GM12878 (cell line): ENCODE results near the gene CTNNBL1.

Experiments
- CBFB ChIP-seq: IDR thresholded peaks from 2 replicates; pipeline ENCODE4 v1.6.1; 2016; ENCODE audit warnings: antibody characterized with exemption, low read depth
- CHD1 ChIP-seq: IDR thresholded peaks from 2 replicates; pipeline ENCODE4 v1.6.1; 2012; ENCODE audit warnings: low read depth, low read length, improper control_type of control experiment
- CREM ChIP-seq: IDR thresholded peaks from 2 replicates; pipeline ENCODE4 v1.6.1; 2014; ENCODE audit warnings: antibody characterized with exemption, low read depth
- CTCF ChIP-seq, 3 experiments: IDR thresholded peaks in 2 of 3; conservative IDR thresholded peaks in 1 of 3; 2 replicates each; pipeline ENCODE4 v1.5.1; 2011; ENCODE audit warnings: low read depth in 3 of 3, low read length in 3 of 3, mild to moderate bottlenecking in 3 of 3, control low read depth in 2 of 3, moderate library complexity in 2 of 3, inconsistent platforms in 1 of 3, mixed read lengths in 1 of 3; ENCODE audit not compliant: control insufficient read depth in 2 of 3, insufficient read depth in 1 of 3; ENCODE audit errors: extremely low read depth in 1 of 3
- EP300 ChIP-seq, 2 experiments: fragments of 150-350 bp in 1 of 2; IDR thresholded peaks; 2 replicates each; pipeline ENCODE4 v1.6.1; 2011 to 2012; ENCODE audit warnings: low read depth in 2 of 2, low read length in 2 of 2, borderline replicate concordance in 1 of 2, improper control_type of control experiment in 1 of 2, inconsistent platforms in 1 of 2; ENCODE audit not compliant: control insufficient read depth in 1 of 2
- KAT2A ChIP-seq: conservative IDR thresholded peaks from 2 replicates; pipeline ENCODE4 v1.6.1; 2011; ENCODE audit warnings: low read depth, low read length; ENCODE audit not compliant: control insufficient read depth
- MYC ChIP-seq: IDR thresholded peaks from 2 replicates; pipeline ENCODE4 v1.6.1; 2011; ENCODE audit warnings: mild to moderate bottlenecking, low read length, moderate library complexity, inconsistent platforms; ENCODE audit not compliant: insufficient read depth, insufficient replicate concordance, insufficient read length, severe bottlenecking
- NBN ChIP-seq: fragments of 450-650 bp; IDR thresholded peaks from 2 replicates; pipeline ENCODE4 v1.6.1; 2016
- NFYB ChIP-seq: IDR thresholded peaks from 2 replicates; pipeline ENCODE4 v1.6.1; 2011; ENCODE audit warnings: low read depth, mild to moderate bottlenecking, low read length, improper control_type of control experiment, moderate library complexity; ENCODE audit not compliant: insufficient read depth
- POLR2A ChIP-seq: IDR thresholded peaks from 2 replicates; pipeline ENCODE4 v1.6.1; 2011; ENCODE audit warnings: low read depth, mild to moderate bottlenecking, low read length
- RAD21 ChIP-seq: IDR thresholded peaks from 2 replicates; pipeline ENCODE4 v1.6.1; 2011; ENCODE audit warnings: mild to moderate bottlenecking, low read depth, low read length, moderate library complexity; ENCODE audit not compliant: insufficient read depth
- RAD51 ChIP-seq: fragments of 450-650 bp; IDR thresholded peaks from 2 replicates; pipeline ENCODE4 v1.6.1; 2016; ENCODE audit warnings: moderate library complexity, mild to moderate bottlenecking, inconsistent platforms
- TF ChIP-seq, protein P1 (sequence below): IDR thresholded peaks from 2 replicates; pipeline ENCODE4 v1.6.1; 2012; ENCODE audit warnings: low read depth, low read length, improper control_type of control experiment

- TF ChIP-seq CTCF (IDR thresholded peaks at IDR 0.05 in 2 of 3, conservative IDR thresholded peaks at IDR 0.05 in 1 of 3; ENCODE audit: control insufficient read depth in 2 of 3, extremely low read depth in 1 of 3, insufficient read depth in 1 of 3, low read depth in 3 of 3, low read length in 3 of 3) (no peak), MYC (no peak), CREM (no peak), CHD1 (no peak), KAT2A (no peak), RAD21 (no peak), RAD51 (no peak), EP300 (IDR thresholded peaks at IDR 0.05; ENCODE audit: borderline replicate concordance in 1 of 2, control insufficient read depth in 1 of 2, low read depth in 2 of 2, low read length in 2 of 2) (no peak), CBFB (no peak), NFYB (no peak), NBN (no peak), POLR2A (no peak)
- TF ChIP-seq, protein P1, sequence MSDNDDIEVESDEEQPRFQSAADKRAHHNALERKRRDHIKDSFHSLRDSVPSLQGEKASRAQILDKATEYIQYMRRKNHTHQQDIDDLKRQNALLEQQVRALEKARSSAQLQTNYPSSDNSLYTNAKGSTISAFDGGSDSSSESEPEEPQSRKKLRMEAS, result no peak
Observed at GRCh38 chr20:37894454-37894853, 200.6 kb downstream of the CTNNBL1 start.
